Sigmoid colon (tissue), 4 donors: ENCODE data around the gene GALNS.

Experiments
- CTCF ChIP-seq, 4 experiments: fragments of 450-650 bp in 3 of 4; fragments of 200-600 bp in 1 of 4; IDR thresholded peaks; one replicate each; pipeline ENCODE4 v1.5.1; 2016 to 2019; ENCODE audit warnings: antibody characterized with exemption in 4 of 4, mild to moderate bottlenecking in 3 of 4, moderate library complexity in 2 of 4
- EP300 ChIP-seq, 4 donors: sonication (generic); formaldehyde crosslinking; IDR thresholded peaks; one replicate each; pipeline ENCODE4 v1.6.1; 2017; ENCODE audit warnings: antibody characterized with exemption in 4 of 4

- no peak for TF ChIP-seq CTCF (IDR thresholded peaks at IDR 0.05)
- no peak for TF ChIP-seq EP300 (IDR thresholded peaks at IDR 0.05)
These were observed 38.6 kb upstream of the GALNS start for GRCh38 chr16:88895335-88895734.
